Measurements from ENCODE around the gene PNPLA1. TPM values are rescaled to one million over a fixed set of nuclear protein-coding genes. Genes with fewer than 3 reads are reported as not detected.

PNPLA1 gene
- total and polyA plus RNA-seq, 8 donors, result 0.11 to 2.0 (median 0.15) TPM; not detected in 1

- H3K4me3 ChIP-seq, result no peak overlapping the region
- DNase-seq, result no peak
- no peaks in the 10 kb centered on the region for H3K36me3 ChIP-seq
These were observed 58.0 kb downstream of the PNPLA1 start for GRCh38 chr6:36327919-36328236.

GRCh38 chr6:36328600-36328999 is 58.7 kb downstream of the PNPLA1 start:
- intact Hi-C loops (cut with DNase I), result no loop called here
- ATAC-seq, result no peak
- DNase-seq, result no peak
- Histone ChIP-seq H3K27me3 (peaks cover 0 to 43% of the 10 kb centered on the region in 2 donors), H3K27ac (no peak overlapping the region), H3K4me1 (peaks cover 0 to under 1% of the 10 kb centered on the region in 2 donors), H3K9me3 (no peaks in the 10 kb centered on the region), H3K36me3 (no peaks in the 10 kb centered on the region), H3K4me3 (no peak overlapping the region)
- TF ChIP-seq CTCF (IDR thresholded peaks at IDR 0.05), result no peak

More at GRCh38 chr6:36327919-36328236, 58.0 kb downstream of the PNPLA1 start:
- no peaks in the 10 kb centered on the region for H3K4me1 ChIP-seq
- H3K9me3 ChIP-seq, result no peaks in the 10 kb centered on the region
- ATAC-seq, result no peak
- H3K27me3 ChIP-seq, result peaks cover 0 to 36% of the 10 kb centered on the region in 2 donors
- no peak overlapping the region for H3K27ac ChIP-seq
- no peak for TF ChIP-seq CTCF (IDR thresholded peaks at IDR 0.05)
- intact Hi-C loops (cut with DNase I), result no loop called here

GRCh38 chr6:36329798-36330291 is 60.0 kb downstream of the PNPLA1 start:
- peaks cover 0 to 56% of the 10 kb centered on the region in 2 donors for H3K27me3 ChIP-seq
- no peak for TF ChIP-seq CTCF (IDR thresholded peaks at IDR 0.05)
- peaks cover 3% of the 10 kb centered on the region in 2 donors for H3K4me1 ChIP-seq
- ATAC-seq (no peak), DNase-seq (no peak)
- intact Hi-C loops (cut with DNase I), result no loop called here
- H3K9me3 ChIP-seq, result no peaks in the 10 kb centered on the region
- H3K36me3 ChIP-seq, result no peaks in the 10 kb centered on the region
- no peak overlapping the region for H3K4me3 ChIP-seq
- H3K27ac ChIP-seq, result no peak overlapping the region

GRCh38 chr6:36330366-36330765 is 60.5 kb downstream of the PNPLA1 start:
- no peak for ATAC-seq

GRCh38 chr6:36331381-36331780 is 61.5 kb downstream of the PNPLA1 start:
- Histone ChIP-seq H3K4me1 (peaks cover 3% of the 10 kb centered on the region in 2 donors), H3K27me3 (peaks cover 0 to 57% of the 10 kb centered on the region in 2 donors), H3K9me3 (no peaks in the 10 kb centered on the region), H3K27ac (no peak overlapping the region), H3K36me3 (no peaks in the 10 kb centered on the region), H3K4me3 (no peak overlapping the region)
- TF ChIP-seq CTCF (IDR thresholded peaks at IDR 0.05), result no peak
- intact Hi-C loops (cut with DNase I), result no loop called here
- DNase-seq, result no peak
- no peak for ATAC-seq

More at GRCh38 chr6:36330366-36330765, 60.5 kb downstream of the PNPLA1 start:
- intact Hi-C loops (cut with DNase I), result no loop called here
- no peaks in the 10 kb centered on the region for H3K9me3 ChIP-seq
- H3K4me1 ChIP-seq, result peaks cover 3% of the 10 kb centered on the region in 2 donors
- TF ChIP-seq CTCF (IDR thresholded peaks at IDR 0.05), result no peak
- no peak overlapping the region for H3K4me3 ChIP-seq
- DNase-seq, result no peak
- H3K27ac ChIP-seq, result no peak overlapping the region
- no peaks in the 10 kb centered on the region for H3K36me3 ChIP-seq
- peaks cover 0 to 57% of the 10 kb centered on the region in 2 donors for H3K27me3 ChIP-seq
